CMK (cell line): ENCODE data around the gene GALNT9.
"Not testable (repeated sequence)": the region's sequence is repeated elsewhere in the genome, so short reads cannot be mapped to it uniquely, and the experiment has no call there.

Experiments used
- DNase-seq: peaks from one replicate; pipeline ENCODE4 v3.0.0-alpha.2; 2010; ENCODE audit warnings: low read depth

The GALNT9 gene

DNA sequence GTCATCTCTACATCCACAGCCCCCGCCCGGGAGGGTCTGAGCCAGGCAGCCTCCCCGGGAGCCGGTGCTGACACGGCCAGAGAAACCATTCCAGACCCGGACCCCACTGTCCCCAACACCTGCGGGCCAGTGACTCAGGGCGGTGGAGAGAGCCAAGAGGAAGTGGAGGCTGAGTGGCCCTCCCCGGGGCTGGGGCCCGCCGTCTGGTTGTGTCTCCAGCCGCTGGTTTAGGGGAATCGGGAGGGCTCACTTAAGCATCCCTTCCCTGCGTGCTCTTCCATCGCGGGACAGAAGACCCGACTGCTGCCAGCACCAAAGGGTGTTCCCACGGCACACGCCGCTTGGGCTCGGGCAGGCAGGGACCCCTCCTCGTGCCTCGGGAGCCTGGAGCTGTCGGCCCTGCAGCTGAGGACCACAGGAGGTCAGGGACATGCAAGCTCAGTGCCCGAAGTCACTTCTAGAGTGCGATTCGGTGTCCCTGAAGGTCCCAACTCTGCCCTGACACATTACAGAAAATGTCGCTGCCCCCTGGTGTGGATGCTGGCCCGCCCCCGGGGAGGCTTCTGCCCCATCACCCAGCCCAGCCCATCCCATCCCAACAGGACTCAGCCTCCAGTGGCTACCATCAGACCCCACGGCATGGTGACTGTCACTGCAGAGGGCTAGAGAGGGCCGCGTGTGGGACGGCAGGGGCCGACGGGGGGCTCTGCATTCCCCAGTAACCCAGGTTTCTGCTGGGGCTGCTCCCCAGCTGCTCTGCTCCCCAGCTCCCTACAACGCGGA lies 50.8 kb downstream of the GALNT9 start:
- DNase-seq, result no peak

DNA sequence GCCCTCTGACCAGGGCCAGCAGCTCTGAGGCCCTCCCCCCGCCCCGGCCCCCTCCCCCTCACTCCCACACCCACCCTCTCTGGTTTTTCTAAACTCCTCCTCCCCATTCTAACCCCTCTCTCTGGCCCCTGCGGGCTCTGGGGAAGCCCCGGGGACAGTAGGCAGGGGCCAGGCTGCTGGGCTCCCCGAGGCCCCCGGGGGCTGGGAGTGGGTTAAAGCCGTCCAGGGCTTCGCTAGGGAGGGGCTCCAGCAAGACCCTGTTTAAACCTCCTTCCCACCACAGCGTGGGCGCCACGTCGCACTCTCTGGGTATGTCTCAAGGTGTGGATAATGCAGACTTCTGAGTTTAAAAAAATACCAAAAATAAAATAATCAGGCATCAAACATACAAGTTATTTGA lies 51.4 kb downstream of the GALNT9 start:
- no peak for DNase-seq

DNA sequence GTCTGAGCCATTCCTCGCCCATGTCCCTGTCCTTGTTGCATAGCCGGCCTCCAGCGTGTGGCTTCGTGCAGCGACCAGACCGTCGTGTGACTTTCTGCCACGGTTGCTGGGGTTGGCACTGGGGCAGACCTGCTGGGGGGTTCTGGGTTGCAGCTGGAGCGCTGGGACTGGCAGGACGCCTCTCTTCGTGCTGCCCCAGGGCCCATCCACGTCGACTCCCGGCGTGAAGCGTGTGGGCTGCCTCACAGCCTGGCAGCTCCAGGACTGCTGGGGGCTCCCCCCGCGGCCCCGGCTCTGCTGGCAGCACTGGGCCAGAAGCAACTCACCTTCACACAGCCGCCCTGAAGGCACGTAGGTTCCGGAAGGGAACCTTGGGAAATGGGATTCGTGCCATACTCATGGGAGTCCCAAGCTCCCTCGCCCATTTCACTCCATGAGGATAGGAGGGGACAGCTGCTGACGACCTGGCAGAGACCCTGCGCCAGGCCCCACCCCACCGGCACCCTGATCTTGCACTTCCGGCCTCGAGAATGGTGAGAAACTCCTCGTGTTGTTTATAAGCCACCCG lies 51.9 kb downstream of the GALNT9 start:
- DNase-seq, result no peak

DNA sequence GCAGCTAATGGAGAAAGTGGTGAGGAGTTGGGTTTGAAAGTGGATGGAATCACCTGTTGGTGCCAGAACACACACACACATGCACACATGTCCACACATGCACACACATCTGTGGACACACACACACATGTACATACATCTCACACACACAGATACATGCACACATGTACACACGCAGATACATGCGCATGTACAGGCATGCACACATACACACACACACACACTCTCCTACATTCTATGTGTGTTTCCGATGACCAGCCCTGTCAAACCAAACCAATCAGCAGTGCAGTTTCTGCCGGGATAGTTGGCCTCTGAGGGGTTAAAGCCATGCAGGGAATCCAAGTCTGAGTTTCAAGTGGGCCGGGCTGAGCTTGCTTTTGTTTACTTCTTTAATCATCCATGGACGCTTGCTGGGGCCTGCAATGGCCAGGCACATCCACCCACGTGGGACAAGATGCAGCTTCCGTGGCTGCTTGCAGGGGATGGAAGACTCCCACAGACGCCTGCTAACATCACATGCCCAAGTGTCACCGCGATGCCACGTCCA lies 52.5 kb downstream of the GALNT9 start:
- DNase-seq, result no peak

DNA sequence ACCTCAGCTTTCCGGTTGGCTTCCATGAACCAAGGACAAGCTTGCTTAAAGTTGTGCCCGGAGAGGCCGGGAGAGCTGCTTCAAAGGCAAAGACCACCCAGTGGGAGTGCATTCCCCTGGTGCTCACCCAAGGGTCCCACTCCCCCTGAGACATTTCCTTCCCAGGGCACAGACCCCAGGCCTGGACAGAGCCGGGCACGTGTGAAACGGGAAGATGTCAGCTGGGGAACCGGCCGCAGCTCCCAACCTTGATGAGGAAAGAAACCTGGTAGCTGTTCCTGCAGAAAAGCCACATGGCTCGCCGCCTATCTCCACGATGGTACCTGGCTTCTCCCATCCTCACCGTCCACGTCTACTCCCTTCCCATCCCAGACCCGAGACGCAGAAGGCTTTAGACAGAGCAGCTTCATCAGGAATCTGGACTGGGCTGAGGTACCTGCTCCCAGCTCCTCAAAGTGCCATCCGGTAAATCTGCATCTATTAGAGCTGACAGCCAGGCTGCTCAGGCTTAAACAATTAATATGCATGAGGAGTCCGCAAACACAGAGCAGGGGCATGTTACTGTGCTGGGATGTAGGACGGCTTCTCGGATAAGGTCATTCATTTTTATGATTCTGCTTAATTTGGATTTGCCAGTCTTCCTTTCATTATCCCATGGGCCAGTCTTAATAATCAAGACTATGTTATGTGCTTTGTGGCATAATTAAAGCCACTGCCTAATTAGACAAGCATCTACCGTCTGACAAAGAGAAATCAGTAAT lies 53.1 kb downstream of the GALNT9 start:
- no peak for DNase-seq

DNA sequence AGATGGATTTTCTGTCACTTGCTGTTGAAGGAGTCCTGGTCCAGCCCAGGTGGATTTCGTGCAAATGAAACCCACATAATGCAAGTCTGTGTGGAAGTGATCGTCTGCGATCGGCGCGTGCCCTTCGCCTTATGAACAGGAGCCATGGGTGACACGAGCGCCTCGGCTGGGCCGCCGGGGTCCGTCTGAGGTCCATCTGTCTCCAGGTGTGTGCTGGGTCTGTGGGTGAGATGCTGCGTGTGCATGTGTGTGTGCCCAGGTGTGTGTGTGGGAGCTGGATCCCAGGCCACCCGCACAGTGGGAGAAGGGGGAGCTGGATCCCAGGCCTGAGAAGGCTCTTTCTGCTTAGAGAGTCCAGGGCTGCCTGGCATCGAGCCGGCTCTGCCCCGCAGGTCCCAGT lies 53.8 kb downstream of the GALNT9 start:
- DNase-seq, result no peak

DNA sequence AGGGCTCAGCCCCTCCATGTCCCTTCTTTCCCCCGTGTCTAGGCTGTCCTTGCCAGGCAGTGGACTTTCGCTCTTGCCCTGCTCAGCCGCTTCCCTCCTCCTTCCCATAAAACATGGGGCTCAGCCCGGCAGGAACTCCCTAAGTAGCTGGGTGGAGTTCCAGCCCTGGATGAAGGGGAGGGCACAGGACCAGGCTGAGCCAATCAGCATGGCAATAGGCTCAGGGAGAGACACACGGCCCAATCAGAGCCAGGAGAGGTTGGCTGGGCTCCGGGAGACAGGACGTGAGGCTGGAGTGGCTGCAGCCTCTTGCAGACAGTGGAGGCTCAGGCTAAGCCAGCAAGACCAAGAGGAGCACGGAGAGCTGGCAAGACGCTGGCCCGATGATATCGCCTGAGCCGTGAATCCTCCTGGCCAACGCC lies 54.3 kb downstream of the GALNT9 start:
- no peak for DNase-seq

DNA sequence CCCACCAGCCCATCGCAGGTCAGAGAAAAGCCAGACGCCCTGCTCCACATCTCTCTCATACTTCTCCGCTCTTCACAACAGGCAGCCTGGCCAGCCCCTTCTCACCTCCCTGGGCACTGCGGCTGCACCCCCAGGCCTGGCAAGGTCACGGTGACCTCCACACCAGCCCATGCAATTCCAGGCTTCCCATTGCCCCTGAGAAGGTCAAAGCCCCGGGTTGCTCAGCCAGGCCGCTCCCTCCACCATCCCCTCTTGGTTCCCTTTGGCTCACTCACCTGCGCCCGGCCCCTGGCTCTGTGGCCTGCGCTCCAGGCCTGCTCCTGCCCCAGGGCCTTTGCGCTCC lies 55.4 kb downstream of the GALNT9 start:
- no peak for DNase-seq

DNA sequence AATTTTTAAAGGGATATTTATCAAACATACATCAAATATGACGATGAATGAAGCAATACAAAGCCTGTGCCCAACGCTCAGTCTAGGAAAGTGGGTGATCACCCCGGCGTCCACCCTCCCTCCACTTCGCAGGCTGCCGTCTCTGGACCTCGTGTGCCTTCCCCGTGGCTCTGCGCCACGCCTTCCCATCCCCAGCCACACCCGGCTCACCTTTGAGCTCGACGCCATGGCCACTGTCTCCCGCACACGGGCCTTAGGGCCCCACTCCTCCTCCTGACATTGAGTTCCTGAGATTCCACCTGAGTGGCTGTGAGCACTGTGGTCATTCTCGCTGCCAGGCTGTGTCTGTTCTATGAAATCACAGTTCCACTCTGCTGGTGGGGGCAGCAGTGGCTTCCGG lies 56.7 kb downstream of the GALNT9 start:
- no peak for DNase-seq

DNA sequence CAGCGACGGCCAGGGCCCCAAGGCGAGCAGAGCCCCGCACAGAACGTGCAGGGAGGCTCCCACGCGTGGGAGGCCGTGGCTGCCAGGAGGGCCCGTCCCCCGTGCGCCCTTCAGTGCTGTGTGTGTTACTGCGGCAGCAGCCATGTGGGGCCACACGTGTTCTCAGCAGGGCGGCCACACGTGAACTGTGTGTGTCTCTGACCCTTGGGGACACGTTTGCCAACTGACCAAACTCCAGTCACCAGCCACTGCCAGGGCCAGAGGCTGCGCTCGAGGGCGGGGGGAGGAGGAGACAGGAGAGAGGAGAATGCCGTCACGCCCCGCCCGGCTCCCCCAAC lies 57.7 kb downstream of the GALNT9 start:
- no peak for DNase-seq

DNA sequence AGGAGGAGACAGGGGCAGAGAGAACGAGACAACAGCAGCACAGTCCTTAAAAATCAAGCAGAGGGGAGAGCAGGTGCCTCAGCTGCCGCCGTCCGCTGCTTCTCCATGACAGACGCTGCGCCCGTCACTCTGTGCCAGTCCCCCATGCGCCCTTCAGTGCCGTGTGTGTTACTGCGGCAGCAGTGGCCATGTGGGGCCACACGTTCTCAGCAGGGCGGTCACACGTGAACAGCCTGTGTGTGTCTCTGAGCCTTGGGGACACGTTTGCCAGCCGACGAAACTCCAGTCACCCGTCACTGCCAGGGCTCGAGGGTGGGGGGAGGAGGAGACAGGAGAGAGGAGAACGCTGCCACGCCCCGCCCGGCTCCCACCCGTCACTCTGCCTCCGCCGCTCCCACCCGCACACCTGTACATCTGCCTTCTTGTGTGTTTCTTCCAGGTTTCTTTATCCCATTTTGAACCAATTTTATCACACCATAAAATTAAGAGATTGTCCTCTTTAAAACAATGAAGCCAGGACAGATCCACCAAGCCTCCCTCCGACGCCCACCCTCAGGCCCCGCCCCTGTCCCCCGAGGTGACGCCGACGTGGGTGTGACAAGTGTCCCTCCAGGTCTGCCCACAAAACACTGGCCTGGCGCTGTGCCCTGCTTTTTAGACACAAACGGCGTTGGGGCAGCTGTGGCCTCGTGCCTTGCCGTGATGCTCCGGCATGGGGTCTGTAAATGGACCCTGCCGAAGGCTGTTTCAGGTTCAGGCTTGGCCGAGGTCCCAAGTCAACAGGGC lies 58.2 kb downstream of the GALNT9 start:
- no peak for DNase-seq

DNA sequence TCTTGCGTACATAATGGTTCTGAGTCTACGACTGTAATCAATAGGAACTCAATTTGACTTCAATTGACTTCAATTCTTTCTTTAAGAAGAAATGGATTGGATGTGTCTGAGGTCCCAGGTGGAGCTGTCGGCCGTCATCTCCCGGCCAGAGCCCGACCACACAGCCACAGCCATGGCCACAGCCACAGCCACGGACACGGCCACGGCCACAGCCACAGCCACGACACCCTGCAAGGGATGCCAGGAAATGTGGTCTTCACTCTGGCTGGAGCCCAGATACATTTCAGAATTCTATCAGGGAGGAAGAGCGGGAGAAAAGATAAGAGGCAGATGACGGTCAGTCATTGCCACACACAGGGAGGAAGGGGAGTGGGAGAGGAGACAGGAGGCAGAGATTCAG lies 58.9 kb downstream of the GALNT9 start:
- no peak for DNase-seq

DNA sequence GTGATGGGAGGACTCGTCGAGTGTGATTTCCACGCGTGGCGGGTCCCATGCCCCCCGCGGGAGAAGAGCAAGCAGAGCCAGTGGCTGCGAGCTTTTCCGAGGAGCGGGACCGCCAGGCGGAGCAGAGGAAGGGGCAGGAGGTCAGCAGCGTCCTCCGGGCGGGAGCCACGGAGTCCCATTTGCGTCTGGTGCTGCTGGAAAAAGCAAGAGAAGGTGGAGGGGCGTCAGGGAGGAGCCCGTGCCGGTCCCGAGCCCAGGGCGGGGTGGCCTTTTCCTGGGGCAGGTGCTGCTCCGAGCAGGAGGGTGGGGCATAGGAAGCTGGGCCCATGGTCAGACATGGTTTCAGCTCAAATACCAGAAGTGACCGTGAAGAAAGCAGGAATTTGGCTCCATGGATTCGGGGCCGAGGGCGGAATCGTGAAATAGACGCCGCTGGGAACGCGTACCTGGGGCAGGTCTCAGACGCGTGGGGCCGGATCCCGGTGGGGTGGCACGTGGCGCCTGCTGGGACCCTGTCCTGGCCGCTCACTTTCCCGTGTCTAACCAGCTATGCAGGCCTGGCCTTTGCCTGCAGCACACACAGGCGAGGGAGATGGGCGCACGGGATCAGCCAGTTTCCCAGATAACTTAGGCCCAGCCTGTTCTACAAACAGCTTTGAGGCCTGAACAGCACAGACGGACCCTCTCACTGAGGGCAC lies 60.0 kb downstream of the GALNT9 start:
- DNase-seq, result no peak

DNA sequence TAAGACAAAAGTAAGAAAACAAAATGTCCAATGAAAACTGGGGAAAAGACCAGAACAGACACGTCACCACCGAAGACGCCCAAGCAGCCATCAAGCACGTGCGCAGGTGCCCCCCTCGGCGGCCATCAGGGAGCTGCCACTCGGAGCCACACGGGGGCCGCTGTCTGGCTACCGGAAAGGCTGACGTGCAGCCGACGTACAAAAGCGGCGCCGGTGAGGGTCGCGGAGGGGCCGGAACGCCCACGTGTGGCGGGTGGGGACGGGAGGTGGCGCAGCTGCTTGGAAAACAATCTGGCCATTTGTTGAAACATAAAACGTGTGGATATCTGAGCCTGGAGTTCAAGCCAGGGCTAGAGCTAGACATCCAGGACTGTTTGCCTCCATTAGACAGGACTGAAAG lies 60.7 kb downstream of the GALNT9 start:
- no peak for DNase-seq

DNA sequence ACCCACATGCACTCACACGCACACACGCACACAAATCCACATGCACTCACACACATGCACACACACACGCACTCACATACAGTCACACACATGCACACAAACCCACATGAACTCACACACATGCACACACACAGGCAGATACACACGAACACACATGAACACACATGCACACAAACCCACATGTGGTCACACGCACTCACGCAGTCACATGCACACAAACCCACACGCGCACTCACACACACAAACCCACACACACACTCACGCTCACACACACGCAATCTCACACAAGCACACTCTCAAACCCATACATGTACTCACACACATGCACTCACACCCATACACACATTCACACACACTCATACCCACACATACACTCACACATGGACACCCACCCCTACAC lies 61.5 kb downstream of the GALNT9 start:
- DNase-seq, result no peak

DNA sequence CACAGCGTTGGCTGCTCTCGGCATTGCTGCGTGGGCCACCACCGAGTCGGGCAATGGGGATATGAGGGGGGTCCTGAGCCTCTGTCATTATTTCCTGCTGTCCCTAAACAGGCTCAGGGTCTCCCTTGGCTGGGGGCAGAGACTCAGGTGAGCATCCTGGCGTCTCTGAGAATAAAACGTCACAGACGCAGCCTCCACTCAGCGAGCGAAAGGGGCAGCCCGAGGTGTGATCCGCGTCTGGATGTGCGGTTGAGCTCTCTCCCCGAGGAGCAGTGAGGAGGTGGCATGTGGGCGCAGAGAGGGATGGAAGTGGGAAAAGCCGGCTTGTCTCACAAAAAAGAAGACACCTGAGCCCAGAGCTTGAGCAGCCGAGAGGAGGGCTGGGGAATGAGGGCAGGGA lies 62.6 kb downstream of the GALNT9 start:
- DNase-seq, result no peak

DNA sequence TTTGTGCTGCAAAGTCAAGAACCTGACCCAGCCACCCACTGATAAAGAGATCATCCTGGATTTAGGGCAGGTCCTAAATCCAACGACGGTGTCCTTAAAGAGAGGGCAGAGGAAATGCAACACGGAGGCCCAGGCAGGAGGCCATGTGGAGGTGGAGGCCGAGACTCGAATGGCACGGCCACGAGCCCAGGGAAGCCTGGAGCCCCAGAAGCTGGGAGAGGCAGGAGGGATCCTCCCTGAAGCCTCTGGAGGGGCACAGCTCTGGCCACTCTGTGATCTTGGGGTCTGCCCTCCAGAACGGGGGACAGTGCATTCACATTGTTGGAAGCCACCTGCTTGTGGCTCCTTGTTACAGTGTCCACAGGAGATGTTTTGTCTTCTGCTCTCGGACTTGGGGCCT lies 63.0 kb downstream of the GALNT9 start:
- no peak for DNase-seq

DNA sequence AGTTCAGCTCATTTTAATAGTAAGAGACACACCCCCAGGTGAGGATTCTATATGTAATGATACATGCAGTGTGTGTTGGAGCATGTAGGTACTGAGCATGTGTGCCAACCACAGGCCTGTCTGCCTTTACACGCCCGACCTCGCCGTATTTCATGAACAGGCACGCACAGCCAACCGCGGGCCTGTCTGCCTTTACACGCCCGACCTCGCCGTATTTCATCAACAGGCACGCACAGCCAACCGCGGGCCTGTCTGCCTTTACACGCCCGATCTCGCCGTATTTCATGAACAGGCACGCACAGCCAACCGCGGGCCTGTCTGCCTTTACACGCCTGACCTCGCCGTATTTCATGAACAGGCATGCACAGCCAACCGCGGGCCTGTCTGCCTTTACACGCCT lies 63.6 kb downstream of the GALNT9 start:
- not testable (repeated sequence) for DNase-seq

DNA sequence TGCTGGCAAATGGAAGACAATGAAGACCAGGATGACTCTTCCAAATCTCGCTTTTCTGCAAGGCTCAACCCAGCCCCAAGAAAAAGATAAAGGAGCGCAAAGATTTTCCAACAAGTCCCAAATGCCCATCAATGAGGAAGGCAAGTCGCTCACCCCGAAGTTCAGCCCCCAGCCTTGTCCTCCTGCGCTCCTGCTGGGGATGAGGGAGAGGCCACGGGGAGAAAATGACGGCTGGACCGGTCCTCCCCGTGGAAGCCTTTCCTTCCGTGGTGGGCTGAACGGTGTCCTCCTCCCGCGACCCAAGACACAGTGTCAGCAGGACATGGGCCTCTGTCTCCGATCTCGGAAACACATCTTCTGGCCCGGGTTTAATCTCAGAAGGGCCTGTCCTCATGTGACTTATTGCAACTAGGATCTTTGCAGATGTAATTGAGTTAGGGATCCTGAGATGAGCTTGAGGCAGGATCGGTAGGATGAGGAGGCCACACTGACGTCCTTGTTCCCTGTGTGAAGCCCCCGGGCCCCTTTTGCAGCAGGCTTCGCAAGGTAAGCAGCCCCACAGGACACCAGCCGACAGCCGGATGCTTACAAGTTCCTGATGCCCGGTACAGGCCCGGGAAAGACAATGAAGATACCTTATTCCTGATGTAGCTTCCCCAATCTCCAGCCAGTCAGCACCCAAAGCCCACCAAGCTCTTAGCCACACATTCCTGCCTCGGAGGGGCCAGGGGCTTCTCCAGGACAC lies 64.2 kb downstream of the GALNT9 start:
- DNase-seq, result no peak

DNA sequence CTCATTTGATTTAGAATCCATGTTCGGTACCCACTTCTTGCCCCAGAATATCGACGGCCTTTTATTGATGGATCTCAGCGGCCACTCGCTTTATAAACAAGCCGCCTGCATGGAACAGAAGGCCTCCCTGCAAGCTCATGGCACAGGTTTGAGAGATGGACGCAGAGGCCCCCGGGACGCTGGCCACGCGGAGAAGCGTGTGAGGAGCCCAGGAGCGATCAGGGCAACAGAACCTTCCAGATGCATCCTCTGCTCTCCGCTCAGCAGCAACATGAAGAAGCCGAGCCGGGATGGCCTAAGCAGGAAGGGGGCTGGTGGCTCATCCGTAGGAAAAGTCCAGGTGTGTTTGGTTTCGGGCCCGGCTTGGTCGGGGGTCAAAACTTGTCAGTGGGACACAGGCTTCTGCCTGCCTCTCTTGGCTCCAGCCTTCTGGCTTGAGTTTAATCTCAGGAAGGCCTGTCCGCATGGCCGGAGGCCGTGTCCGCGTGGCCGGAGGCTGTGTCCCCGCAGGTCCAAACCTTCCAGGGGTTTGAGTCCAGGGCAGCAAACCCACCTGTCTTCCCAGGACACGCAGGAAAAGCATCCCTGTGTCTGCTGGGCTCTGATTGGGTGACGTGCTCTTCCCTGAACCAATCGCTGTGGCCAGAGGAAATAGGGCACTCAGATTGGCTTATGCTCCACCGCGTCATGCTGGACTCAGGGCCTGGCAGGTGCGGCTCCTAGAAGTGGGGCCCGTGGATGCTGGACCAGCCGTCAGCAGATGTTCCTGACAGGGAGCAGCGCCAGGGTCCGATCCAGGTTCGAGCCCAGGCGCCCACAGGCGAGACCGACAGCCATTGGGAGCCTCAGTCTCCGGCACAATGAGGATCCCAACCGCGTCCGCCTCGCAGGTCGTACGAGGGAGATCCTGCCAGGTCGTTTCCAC lies 65.0 kb downstream of the GALNT9 start:
- no peak for DNase-seq
